MCF 10A (cell line): ENCODE results near the gene TMCO4. TPM values are rescaled to one million over a fixed set of nuclear protein-coding genes. Genes with fewer than 3 reads are reported as not detected.

ENCODE experiments used
- BruUV-seq: library from RNA; stranded (reverse); fragments of 400-500 nt; replicated peaks from 2 replicates; lab custom pipeline; 2021; lab: Mats Ljungman, UMichigan
- CTCF ChIA-PET: fragments of 300-600 bp; sonication (Branson Sonifier 250); formaldehyde crosslinking; extraction: SDS; loops from one replicate; lab custom pipeline; 2021; ENCODE audit warnings: antibody characterized with exemption, inconsistent platforms; lab: Yijun Ruan, JAX
- POLR2A ChIA-PET: fragments of 300-600, 350-650 bp; sonication (Branson Sonifier 250); formaldehyde crosslinking; extraction: SDS; loops from one replicate; lab custom pipeline; 2020; ENCODE audit warnings: antibody characterized with exemption, inconsistent platforms; lab: Yijun Ruan, JAX
- DNase-seq: peaks from one replicate; pipeline ENCODE4 v3.0.0-alpha.2; 2018; ENCODE audit not compliant: unreplicated experiment
- H3K27ac Mint-ChIP-seq: one replicate; pipeline ENCODE4 v1.8.0; 2022; ENCODE audit warnings: mild to moderate bottlenecking, low read depth, mixed read lengths; ENCODE audit not compliant: unreplicated experiment
- H3K27me3 Mint-ChIP-seq: one replicate; pipeline ENCODE4 v1.8.0; 2022; ENCODE audit warnings: mixed read lengths; ENCODE audit not compliant: insufficient read depth, unreplicated experiment
- H3K36me3 Mint-ChIP-seq: one replicate; pipeline ENCODE4 v1.8.0; 2022; ENCODE audit warnings: mild to moderate bottlenecking, moderate library complexity, mixed read lengths; ENCODE audit not compliant: insufficient read depth, unreplicated experiment
- H3K4me1 Mint-ChIP-seq: one replicate; pipeline ENCODE4 v1.8.0; 2022; ENCODE audit warnings: mixed read lengths; ENCODE audit not compliant: insufficient read depth, unreplicated experiment
- H3K4me3 Mint-ChIP-seq: one replicate; pipeline ENCODE4 v1.8.0; 2022; ENCODE audit warnings: mild to moderate bottlenecking, moderate library complexity, mixed read lengths; ENCODE audit not compliant: unreplicated experiment
- H3K9me3 Mint-ChIP-seq: one replicate; pipeline ENCODE4 v1.8.0; 2022; ENCODE audit warnings: mixed read lengths; ENCODE audit not compliant: unreplicated experiment
- CTCF ChIP-seq: fragments of 200-600 bp; IDR thresholded peaks from one replicate; pipeline ENCODE4 v1.8.0; 2022; ENCODE audit warnings: antibody characterized with exemption, mild to moderate bottlenecking; ENCODE audit not compliant: unreplicated experiment
- intact Hi-C: fragments of 100-400 bp; cut with micrococcal nuclease; formaldehyde crosslinking; loops from 2 replicates; pipeline ENCODE4 v1.14.1; 2022
- total RNA-seq: library from RNA; stranded (reverse); gene quantifications from 2 replicates; pipeline ENCODE4 v1.2.3, GENCODE V29; 2022

TMCO4 gene
- total RNA-seq, 1 experiment from 2014 or later, result 20.5 TPM

- Mint-ChIP-seq H3K4me1 (no peaks in the 10 kb centered on the region), H3K4me3 (no peak overlapping the region), H3K27ac (no peak overlapping the region), H3K36me3 (no peaks in the 10 kb centered on the region), H3K27me3 (peaks cover 32% of the 10 kb centered on the region), H3K9me3 (no peaks in the 10 kb centered on the region)
- CTCF ChIA-PET, result interaction anchor here (0.5 kb wide), 1 partner anchor 577 kb away, joined by 3 read pairs; no protein-coding TSS in a partner anchor
- no peak for DNase-seq
- no peak for TF ChIP-seq CTCF
- intact Hi-C loops, result no loop called here
- POLR2A ChIA-PET, result no interaction called here
- no TSS peak for BruUV-seq
Observed at GRCh38 chr1:19835578-19835977, 35.9 kb upstream of the TMCO4 start.

DNA sequence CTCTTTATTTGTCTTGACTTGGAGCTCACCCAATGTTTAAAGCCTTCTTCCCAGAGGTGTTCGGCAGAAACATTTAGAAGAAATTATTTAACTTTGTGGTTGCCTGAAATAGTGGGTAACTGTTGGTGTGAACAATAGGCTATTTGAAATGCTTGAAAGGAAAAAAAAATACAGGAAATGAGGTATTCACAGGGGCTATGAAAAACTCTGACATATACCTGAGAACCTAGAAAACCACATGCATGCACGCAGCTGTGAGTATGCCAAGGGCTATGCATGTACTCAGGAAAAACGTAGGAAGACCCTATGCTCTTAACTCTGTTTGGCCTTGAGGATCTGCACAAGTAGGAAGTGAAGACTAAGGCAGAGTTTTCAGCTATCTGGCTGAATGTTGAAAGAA, 31.7 kb upstream of the TMCO4 start:
- no TSS peak for BruUV-seq
- no peak for DNase-seq
- CTCF ChIA-PET, result interaction anchor here (0.7 kb wide), 1 partner anchor 153 kb away, joined by 3 read pairs; no protein-coding TSS in a partner anchor
- POLR2A ChIA-PET, result no interaction called here
- H3K4me1 Mint-ChIP-seq, result no peaks in the 10 kb centered on the region
- intact Hi-C loops, result no loop called here
- peaks cover 5% of the 10 kb centered on the region for H3K9me3 Mint-ChIP-seq
- no peaks in the 10 kb centered on the region for H3K36me3 Mint-ChIP-seq
- no peak for TF ChIP-seq CTCF
- H3K4me3 Mint-ChIP-seq, result no peak overlapping the region
- peaks cover 22% of the 10 kb centered on the region for H3K27me3 Mint-ChIP-seq
- no peak overlapping the region for H3K27ac Mint-ChIP-seq

DNA sequence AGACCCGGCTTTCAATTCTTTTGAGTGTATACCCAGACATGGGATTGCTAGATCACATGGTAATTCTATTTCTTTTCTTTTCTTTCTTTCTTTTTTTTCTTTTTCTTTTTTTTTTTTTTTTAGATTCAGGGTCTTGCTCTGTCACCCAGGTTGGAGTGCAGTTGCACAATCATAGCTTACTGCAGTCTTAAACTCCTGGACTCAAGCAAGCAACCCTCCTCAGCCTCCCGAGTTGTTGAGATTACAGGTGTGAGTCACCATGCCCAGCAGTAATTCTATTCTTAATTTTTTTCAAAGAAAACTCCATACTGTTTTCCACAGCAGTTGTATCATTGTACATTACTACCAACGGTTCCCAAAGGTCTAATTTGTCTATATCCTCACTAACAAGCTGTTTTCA, 28.8 kb upstream of the TMCO4 start:
- intact Hi-C loops, result no loop called here
- Mint-ChIP-seq H3K36me3 (no peaks in the 10 kb centered on the region), H3K27ac (peak overlapping the region; percentile 31), H3K4me3 (no peak overlapping the region), H3K27me3 (peaks cover 20% of the 10 kb centered on the region), H3K4me1 (no peaks in the 10 kb centered on the region), H3K9me3 (peaks cover 5% of the 10 kb centered on the region)
- ChIA-PET CTCF (no interaction called here), POLR2A (interaction anchor here (0.6 kb wide), 1 partner anchor 35 kb away, joined by 3 read pairs; no protein-coding TSS in a partner anchor)
- no TSS peak for BruUV-seq
- peak; percentile 42 for DNase-seq
- TF ChIP-seq CTCF, result no peak

GRCh38 chr1:19825298-19825697, 25.6 kb upstream of the TMCO4 start:
- Mint-ChIP-seq H3K9me3 (peaks cover 5% of the 10 kb centered on the region), H3K4me3 (no peak overlapping the region), H3K4me1 (no peaks in the 10 kb centered on the region), H3K36me3 (no peaks in the 10 kb centered on the region), H3K27ac (no peak overlapping the region), H3K27me3 (no peaks in the 10 kb centered on the region)
- no peak for TF ChIP-seq CTCF
- BruUV-seq, result no TSS peak
- no peak for DNase-seq
- intact Hi-C loops, result no loop called here
- CTCF ChIA-PET, result no interaction called here
- POLR2A ChIA-PET, result no interaction called here
